K562 (cell line): ENCODE measurements around the gene XYLB. TPM values are rescaled to one million over a fixed set of nuclear protein-coding genes. Genes with fewer than 3 reads are reported as not detected.

ENCODE experiments used
- ATF7 ChIP-seq: fragments of 450-650 bp; IDR thresholded peaks from 2 replicates; pipeline ENCODE4 v1.7.1; 2014; ENCODE audit warnings: mild to moderate bottlenecking, moderate library complexity
- BRF1 ChIP-seq: IDR thresholded peaks from 3 replicates; pipeline ENCODE4 v1.6.1; 2011; ENCODE audit warnings: borderline replicate concordance, mild to moderate bottlenecking; ENCODE audit not compliant: insufficient read length; ENCODE audit errors: extremely low read depth
- CBFB ChIP-seq: sonication (generic); formaldehyde crosslinking; IDR thresholded peaks from 2 replicates; pipeline ENCODE4 v1.4.0; 2020; ENCODE audit warnings: mild to moderate bottlenecking, missing genetic modification reagents
- HDGF ChIP-seq: fragments of 450-650 bp; IDR thresholded peaks from 2 replicates; pipeline ENCODE4 v1.6.1; 2016
- HIVEP1 ChIP-seq: fragments of 250-450 bp; sonication (Bioruptor Pico); IDR thresholded peaks from 2 replicates; pipeline ENCODE4 v1.4.0; 2020; ENCODE audit warnings: mild to moderate bottlenecking
- HNRNPH1 ChIP-seq: fragments of 200-400 bp; formaldehyde crosslinking; optimal IDR thresholded peaks from 2 replicates; pipeline ENCODE3; 2017; ENCODE audit warnings: low read depth, mild to moderate bottlenecking, low read length, moderate library complexity
- MEIS2 ChIP-seq: fragments of 450-650 bp; IDR thresholded peaks from 2 replicates; pipeline ENCODE4 v1.6.1; 2014; ENCODE audit warnings: mild to moderate bottlenecking; ENCODE audit not compliant: partially characterized antibody
- RFX1 ChIP-seq: fragments of 450-650 bp; IDR thresholded peaks from 2 replicates; pipeline ENCODE4 v1.6.1; 2016; ENCODE audit warnings: mild to moderate bottlenecking, moderate library complexity
- TGIF2 ChIP-seq: sonication (generic); formaldehyde crosslinking; IDR thresholded peaks from 2 replicates; pipeline ENCODE4 v1.8.1; 2022; ENCODE audit warnings: mild to moderate bottlenecking, missing genetic modification reagents, moderate library complexity
- U2AF2 ChIP-seq: fragments of 200-400 bp; formaldehyde crosslinking; optimal IDR thresholded peaks from 2 replicates; pipeline ENCODE3; 2017; ENCODE audit warnings: low read depth, mild to moderate bottlenecking, low read length
- ZBTB7A ChIP-seq: IDR thresholded peaks from 2 replicates; pipeline ENCODE4 v1.6.1; 2011; ENCODE audit warnings: low read depth, mild to moderate bottlenecking, low read length, moderate library complexity, borderline replicate concordance; ENCODE audit not compliant: control insufficient read depth
- ZNF253 ChIP-seq: fragments of 250-450 bp; sonication (Bioruptor Pico); conservative IDR thresholded peaks from 2 replicates; pipeline ENCODE4 v1.6.1; 2021; ENCODE audit warnings: mild to moderate bottlenecking
- polyA plus RNA-seq, 8 experiments: library from polyadenylated mRNA; depleted of rRNA in 4 of 8; stranded (reverse) in 5 of 8; unstranded in 3 of 8; fragments of >200 nt; fragmentation: Nextera tagmentation in 2 of 8; fragmentation: Illumina TruSeq in 1 of 8; extraction: Ambion mirVana in 2 of 8; extraction: Trizol in 1 of 8; gene quantifications; 2 replicates each; pipeline versions ENCODE4 v1.2.1 to v1.2.3, GENCODE V29; 2011 to 2014; ENCODE audit warnings: inconsistent platforms in 1 of 8, missing spikeins in 1 of 8
- total RNA-seq, 7 experiments: library from RNA; depleted of rRNA in 6 of 7; stranded (reverse); fragments of >200 nt in 6 of 7; fragmentation: Illumina TruSeq in 2 of 7; extraction: Trizol in 2 of 7; gene quantifications; 2 replicates each; pipeline versions ENCODE4 v1.2.1 to v1.2.3, GENCODE V29; 2011 to 2021; ENCODE audit warnings: low replicate concordance in 1 of 7
- TF ChIP-seq, protein P1 (sequence below): sonication (generic); formaldehyde crosslinking; IDR thresholded peaks from 2 replicates; pipeline ENCODE4 v1.8.0; 2022; ENCODE audit warnings: missing genetic modification reagents, mild to moderate bottlenecking, borderline replicate concordance
- TF ChIP-seq, protein P2 (sequence below): sonication (generic); formaldehyde crosslinking; IDR thresholded peaks from 2 replicates; pipeline ENCODE4 v1.8.0; 2023; ENCODE audit warnings: mild to moderate bottlenecking, missing genetic modification reagents
- TF ChIP-seq, protein P3 (sequence below): sonication (generic); formaldehyde crosslinking; IDR thresholded peaks from 2 replicates; pipeline ENCODE4 v1.9.0; 2022; ENCODE audit warnings: mild to moderate bottlenecking, missing genetic modification reagents
- TF ChIP-seq, protein P4 (sequence below), 2 experiments: fragments of 450-650 bp; IDR thresholded peaks; 2 replicates each; pipeline ENCODE4 v1.6.1; 2018; ENCODE audit warnings: mild to moderate bottlenecking in 2 of 2, low read depth in 1 of 2; ENCODE audit not compliant: partially characterized antibody in 2 of 2

The XYLB gene
- total and polyA plus RNA-seq, 9 of the 15 experiments (the other 6 are each of a cell fraction or from before 2014, with no cell fraction given): 4.0 to 20.2 (median 13.2) TPM

DNA sequence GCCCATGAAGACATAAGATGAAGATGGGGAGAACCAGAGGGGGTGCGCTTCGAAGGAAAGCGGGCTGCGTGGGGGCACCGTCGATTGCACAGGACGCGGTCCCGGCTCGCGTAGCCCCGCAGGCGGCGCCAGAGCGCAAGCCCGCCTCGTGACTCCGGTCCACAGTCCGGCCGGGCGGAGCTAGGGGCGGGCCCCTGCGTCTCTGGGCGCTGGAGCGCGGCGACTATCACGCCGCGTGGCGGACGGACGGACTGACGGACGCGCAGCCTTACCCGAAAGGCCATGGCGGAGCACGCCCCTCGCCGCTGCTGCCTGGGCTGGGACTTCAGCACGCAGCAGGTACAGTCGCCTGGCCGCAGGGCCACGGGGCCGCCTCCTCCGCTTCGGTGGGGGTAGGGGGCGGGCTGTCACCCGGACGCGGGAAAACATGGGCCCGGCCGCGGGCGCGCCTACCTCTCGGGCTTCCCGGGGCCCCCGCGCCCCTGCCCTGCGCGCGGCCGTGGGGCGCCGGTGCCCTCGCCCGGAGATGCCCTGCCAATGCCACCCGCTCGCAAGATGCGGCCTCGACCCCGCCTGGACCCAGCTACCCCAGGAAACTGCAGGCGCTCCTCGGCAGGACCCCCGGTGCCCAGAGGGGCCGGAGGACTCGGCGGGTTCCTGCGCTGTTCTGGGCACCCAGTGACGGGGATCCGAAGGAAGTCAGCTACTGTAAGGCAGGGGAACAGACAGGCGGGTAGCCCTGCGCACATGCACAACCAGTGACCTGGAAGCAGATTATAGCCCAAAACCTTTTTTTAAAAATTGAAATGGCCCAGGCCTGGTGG, at the start of gene XYLB (continued):
- TF ChIP-seq TGIF2 (CRISPR knock-in tag): no peak
- TF ChIP-seq MEIS2: peak; percentile 31
- TF ChIP-seq U2AF2: no peak
- TF ChIP-seq, protein P1, sequence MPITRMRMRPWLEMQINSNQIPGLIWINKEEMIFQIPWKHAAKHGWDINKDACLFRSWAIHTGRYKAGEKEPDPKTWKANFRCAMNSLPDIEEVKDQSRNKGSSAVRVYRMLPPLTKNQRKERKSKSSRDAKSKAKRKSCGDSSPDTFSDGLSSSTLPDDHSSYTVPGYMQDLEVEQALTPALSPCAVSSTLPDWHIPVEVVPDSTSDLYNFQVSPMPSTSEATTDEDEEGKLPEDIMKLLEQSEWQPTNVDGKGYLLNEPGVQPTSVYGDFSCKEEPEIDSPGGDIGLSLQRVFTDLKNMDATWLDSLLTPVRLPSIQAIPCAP: peak; percentile 24; the same call in 1 of the 2 replicates
- TF ChIP-seq ZNF253 (CRISPR knock-in tag): no peak
- TF ChIP-seq HNRNPH1: no peak
- TF ChIP-seq CBFB: peak; percentile 95
- TF ChIP-seq, protein P2, sequence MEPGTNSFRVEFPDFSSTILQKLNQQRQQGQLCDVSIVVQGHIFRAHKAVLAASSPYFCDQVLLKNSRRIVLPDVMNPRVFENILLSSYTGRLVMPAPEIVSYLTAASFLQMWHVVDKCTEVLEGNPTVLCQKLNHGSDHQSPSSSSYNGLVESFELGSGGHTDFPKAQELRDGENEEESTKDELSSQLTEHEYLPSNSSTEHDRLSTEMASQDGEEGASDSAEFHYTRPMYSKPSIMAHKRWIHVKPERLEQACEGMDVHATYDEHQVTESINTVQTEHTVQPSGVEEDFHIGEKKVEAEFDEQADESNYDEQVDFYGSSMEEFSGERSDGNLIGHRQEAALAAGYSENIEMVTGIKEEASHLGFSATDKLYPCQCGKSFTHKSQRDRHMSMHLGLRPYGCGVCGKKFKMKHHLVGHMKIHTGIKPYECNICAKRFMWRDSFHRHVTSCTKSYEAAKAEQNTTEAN (CRISPR knock-in tag): peak; percentile 87; the same call in 1 of the 2 replicates
- TF ChIP-seq RFX1: no peak
- TF ChIP-seq BRF1: no peak
- TF ChIP-seq, protein P3, sequence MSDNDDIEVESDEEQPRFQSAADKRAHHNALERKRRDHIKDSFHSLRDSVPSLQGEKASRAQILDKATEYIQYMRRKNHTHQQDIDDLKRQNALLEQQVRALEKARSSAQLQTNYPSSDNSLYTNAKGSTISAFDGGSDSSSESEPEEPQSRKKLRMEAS: peak; percentile 99
- TF ChIP-seq HIVEP1: no peak
- TF ChIP-seq ATF7: peak; percentile 80
- peak; percentile 67 for TF ChIP-seq ZBTB7A
- no peak for TF ChIP-seq HDGF
- TF ChIP-seq, protein P4, sequence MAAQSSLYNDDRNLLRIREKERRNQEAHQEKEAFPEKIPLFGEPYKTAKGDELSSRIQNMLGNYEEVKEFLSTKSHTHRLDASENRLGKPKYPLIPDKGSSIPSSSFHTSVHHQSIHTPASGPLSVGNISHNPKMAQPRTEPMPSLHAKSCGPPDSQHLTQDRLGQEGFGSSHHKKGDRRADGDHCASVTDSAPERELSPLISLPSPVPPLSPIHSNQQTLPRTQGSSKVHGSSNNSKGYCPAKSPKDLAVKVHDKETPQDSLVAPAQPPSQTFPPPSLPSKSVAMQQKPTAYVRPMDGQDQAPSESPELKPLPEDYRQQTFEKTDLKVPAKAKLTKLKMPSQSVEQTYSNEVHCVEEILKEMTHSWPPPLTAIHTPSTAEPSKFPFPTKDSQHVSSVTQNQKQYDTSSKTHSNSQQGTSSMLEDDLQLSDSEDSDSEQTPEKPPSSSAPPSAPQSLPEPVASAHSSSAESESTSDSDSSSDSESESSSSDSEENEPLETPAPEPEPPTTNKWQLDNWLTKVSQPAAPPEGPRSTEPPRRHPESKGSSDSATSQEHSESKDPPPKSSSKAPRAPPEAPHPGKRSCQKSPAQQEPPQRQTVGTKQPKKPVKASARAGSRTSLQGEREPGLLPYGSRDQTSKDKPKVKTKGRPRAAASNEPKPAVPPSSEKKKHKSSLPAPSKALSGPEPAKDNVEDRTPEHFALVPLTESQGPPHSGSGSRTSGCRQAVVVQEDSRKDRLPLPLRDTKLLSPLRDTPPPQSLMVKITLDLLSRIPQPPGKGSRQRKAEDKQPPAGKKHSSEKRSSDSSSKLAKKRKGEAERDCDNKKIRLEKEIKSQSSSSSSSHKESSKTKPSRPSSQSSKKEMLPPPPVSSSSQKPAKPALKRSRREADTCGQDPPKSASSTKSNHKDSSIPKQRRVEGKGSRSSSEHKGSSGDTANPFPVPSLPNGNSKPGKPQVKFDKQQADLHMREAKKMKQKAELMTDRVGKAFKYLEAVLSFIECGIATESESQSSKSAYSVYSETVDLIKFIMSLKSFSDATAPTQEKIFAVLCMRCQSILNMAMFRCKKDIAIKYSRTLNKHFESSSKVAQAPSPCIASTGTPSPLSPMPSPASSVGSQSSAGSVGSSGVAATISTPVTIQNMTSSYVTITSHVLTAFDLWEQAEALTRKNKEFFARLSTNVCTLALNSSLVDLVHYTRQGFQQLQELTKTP (IDR thresholded peaks at IDR 0.05; ENCODE audit: low read depth in 1 of 2, partially characterized antibody in 2 of 2): no peak
